ENCODE measurements around the gene SEBOX.

SEBOX gene

GRCh38 chr17:28392491-28392890 is 27.5 kb upstream of the SEBOX start:
- DNase-seq, result no peak

- peak; percentile 23 for DNase-seq
Measured at GRCh38 chr17:28391401-28391800, 26.4 kb upstream of the SEBOX start.

- DNase-seq, result no peak
Measured at GRCh38 chr17:28390984-28391383, 26.0 kb upstream of the SEBOX start.

- DNase-seq, result no peak
Measured at GRCh38 chr17:28390563-28390962, 25.6 kb upstream of the SEBOX start.

GRCh38 chr17:28390141-28390540 is 25.1 kb upstream of the SEBOX start:
- DNase-seq, result peak; percentile 50

- no peak for DNase-seq
Measured at GRCh38 chr17:28388106-28388505, 23.1 kb upstream of the SEBOX start.

GRCh38 chr17:28386391-28386790 is 21.4 kb upstream of the SEBOX start:
- no peak for DNase-seq

- DNase-seq, result no peak
Measured at GRCh38 chr17:28385406-28385805, 20.4 kb upstream of the SEBOX start.

GRCh38 chr17:28385037-28385400 is 20.0 kb upstream of the SEBOX start:
- DNase-seq, result no peak

GRCh38 chr17:28384281-28385036 is 19.5 kb upstream of the SEBOX start:
- DNase-seq, result peak; percentile 69

- DNase-seq, result peak; percentile 48
Measured at GRCh38 chr17:28381141-28381825, 16.3 kb upstream of the SEBOX start.

GRCh38 chr17:28379814-28380801 is 15.1 kb upstream of the SEBOX start:
- DNase-seq, result no peak

GRCh38 chr17:28372945-28373274 is 7.9 kb upstream of the SEBOX start:
- DNase-seq, result no peak

GRCh38 chr17:28372203-28372944 is 7.4 kb upstream of the SEBOX start:
- DNase-seq, result no peak

- peak; percentile 52 for DNase-seq
Measured at GRCh38 chr17:28371245-28372202, 6.5 kb upstream of the SEBOX start, which contains the start of gene SARM1. Gene SARM1 (plus strand): TSS chr17:28371694. CDS start chr17:28372033, 339 bp downstream.

- no peak for DNase-seq
Measured at GRCh38 chr17:28370744-28371103, 5.7 kb upstream of the SEBOX start.

- DNase-seq, result peak; percentile 45
Measured at GRCh38 chr17:28370035-28370743, 5.2 kb upstream of the SEBOX start, which contains the start of gene VTN. Gene VTN (minus strand): TSS chr17:28370307. CDS start chr17:28370203, 104 bp downstream.

GRCh38 chr17:28369684-28370034 is 4.7 kb upstream of the SEBOX start:
- DNase-seq, result no peak

- DNase-seq, result no peak
Measured at GRCh38 chr17:28368915-28369683, 4.1 kb upstream of the SEBOX start.

- DNase-seq, result no peak
Measured at GRCh38 chr17:28368306-28368831, 3.4 kb upstream of the SEBOX start.

Data from hematopoietic multipotent progenitor cell treated with erythropoietin and hydrocortisone succinate and interleukin-3 and kit ligand, for 8 days (in vitro differentiated cells).